GM10266 (cell line): ENCODE data around the gene MAU2.

ENCODE experiments used
- DNase-seq: peaks from one replicate; pipeline ENCODE4 v3.0.0; 2012; ENCODE audit errors: extremely low spot score
- TF ChIP-seq, protein P1 (sequence below): IDR thresholded peaks from 2 replicates; pipeline ENCODE4 v1.5.1; 2012; ENCODE audit warnings: mild to moderate bottlenecking, low read depth; ENCODE audit not compliant: control insufficient read depth, insufficient read depth; ENCODE audit errors: missing control alignments

Gene MAU2, protein sequence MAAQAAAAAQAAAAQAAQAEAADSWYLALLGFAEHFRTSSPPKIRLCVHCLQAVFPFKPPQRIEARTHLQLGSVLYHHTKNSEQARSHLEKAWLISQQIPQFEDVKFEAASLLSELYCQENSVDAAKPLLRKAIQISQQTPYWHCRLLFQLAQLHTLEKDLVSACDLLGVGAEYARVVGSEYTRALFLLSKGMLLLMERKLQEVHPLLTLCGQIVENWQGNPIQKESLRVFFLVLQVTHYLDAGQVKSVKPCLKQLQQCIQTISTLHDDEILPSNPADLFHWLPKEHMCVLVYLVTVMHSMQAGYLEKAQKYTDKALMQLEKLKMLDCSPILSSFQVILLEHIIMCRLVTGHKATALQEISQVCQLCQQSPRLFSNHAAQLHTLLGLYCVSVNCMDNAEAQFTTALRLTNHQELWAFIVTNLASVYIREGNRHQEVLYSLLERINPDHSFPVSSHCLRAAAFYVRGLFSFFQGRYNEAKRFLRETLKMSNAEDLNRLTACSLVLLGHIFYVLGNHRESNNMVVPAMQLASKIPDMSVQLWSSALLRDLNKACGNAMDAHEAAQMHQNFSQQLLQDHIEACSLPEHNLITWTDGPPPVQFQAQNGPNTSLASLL

DNA sequence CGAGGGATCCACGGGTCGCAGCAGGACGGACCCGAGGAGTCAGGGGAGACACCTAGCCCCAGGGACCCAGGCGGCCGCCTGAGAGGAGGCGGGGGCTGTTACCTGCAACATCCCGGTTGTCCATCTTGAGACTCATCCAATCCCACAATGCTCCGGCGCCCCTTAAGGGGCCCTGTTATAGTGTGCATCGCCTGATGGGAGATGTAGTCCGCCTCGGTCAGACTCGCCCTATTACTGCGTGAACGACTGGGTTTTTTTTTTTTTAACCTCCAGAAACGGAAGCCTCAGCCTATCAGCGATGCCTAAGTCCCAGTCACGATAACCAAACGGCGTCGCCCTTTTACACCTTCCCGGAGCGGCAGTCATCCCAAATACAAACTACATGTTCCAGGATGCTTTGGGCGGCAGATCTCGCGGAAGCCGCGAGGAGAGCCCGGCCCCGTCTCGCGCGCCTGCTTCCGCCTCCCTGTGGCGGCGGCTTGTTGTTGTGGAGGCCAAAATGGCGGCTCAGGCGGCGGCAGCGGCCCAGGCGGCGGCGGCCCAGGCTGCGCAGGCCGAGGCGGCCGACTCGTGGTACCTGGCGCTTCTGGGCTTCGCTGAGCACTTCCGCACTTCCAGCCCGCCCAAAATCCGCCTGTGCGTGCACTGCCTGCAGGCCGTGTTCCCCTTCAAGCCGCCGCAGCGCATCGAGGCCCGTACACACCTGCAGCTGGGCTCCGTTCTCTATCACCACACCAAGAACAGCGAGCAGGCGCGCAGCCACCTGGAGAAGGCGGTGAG is at the start of gene MAU2, which contains the start of gene SUGP1:
TSS of gene MAU2 (plus strand) at position 469 of the 780 bp plus-strand sequence. CDS start at position 500, 31 bp downstream.
TSS of gene SUGP1 (minus strand) at position 149 of the 780 bp plus-strand sequence. CDS start at position 136, 13 bp downstream.
- TF ChIP-seq, protein P1, sequence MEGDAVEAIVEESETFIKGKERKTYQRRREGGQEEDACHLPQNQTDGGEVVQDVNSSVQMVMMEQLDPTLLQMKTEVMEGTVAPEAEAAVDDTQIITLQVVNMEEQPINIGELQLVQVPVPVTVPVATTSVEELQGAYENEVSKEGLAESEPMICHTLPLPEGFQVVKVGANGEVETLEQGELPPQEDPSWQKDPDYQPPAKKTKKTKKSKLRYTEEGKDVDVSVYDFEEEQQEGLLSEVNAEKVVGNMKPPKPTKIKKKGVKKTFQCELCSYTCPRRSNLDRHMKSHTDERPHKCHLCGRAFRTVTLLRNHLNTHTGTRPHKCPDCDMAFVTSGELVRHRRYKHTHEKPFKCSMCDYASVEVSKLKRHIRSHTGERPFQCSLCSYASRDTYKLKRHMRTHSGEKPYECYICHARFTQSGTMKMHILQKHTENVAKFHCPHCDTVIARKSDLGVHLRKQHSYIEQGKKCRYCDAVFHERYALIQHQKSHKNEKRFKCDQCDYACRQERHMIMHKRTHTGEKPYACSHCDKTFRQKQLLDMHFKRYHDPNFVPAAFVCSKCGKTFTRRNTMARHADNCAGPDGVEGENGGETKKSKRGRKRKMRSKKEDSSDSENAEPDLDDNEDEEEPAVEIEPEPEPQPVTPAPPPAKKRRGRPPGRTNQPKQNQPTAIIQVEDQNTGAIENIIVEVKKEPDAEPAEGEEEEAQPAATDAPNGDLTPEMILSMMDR, result peak; percentile 23
- peak; percentile 97 for DNase-seq

DNA sequence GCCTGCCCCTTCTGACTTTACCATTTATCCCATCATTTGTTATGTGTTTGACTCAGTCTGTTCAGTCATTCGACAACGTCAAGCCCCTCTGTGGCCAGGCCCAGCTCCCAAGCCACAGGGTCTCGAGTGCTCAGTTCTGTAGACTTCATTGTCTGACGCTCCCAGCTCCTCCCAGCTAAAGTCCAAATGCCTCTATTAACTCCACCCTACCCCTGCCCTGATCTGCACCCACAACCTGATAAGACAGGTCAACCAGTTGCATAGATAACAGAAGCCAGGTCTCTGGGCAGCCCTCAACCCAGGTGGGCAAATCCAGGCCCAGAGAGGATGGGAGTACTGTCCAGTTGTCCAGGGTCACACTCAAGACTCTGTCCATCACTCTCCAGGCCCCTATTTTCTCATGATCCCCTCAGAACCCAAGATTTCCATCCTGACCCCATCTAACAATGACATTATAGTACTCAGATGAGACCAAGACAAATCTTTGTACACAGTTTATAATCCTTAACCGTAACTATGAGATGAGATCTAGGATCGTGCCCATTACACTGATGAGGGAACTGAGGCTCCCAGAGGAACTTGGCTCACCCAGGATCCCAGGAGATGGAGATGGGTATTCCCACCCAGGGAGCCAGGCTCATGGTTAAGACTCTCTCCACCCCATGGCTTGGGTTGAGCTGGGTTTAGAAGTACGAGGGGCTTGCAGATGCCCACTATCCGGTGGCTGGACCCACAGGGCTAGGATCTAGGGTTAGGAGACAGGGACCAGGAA is 48.6 kb upstream of the MAU2 start:
- TF ChIP-seq, protein P1, result no peak
- peak; percentile 29 for DNase-seq

DNA sequence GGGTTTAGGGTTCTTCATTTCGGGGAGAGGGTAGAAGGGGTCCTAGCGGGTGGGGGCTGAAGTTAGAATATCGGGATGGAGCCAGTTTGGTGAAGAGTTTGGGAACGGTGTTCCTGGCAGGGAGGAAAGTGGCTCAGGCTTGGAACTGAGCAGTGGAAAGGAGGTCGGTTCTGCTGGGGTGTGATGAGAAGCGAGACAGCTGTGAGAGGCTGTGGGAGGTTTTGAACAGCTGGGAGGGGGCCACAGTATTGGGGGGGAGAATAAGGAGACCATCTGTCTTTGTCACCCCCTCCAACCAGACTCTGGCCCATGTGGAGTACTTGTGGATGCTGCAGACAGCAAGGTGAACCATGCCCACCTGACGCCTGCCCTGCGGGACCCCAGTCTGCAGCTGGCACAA is 46.5 kb upstream of the MAU2 start:
- DNase-seq, result no peak
- TF ChIP-seq, protein P1, result no peak

DNA sequence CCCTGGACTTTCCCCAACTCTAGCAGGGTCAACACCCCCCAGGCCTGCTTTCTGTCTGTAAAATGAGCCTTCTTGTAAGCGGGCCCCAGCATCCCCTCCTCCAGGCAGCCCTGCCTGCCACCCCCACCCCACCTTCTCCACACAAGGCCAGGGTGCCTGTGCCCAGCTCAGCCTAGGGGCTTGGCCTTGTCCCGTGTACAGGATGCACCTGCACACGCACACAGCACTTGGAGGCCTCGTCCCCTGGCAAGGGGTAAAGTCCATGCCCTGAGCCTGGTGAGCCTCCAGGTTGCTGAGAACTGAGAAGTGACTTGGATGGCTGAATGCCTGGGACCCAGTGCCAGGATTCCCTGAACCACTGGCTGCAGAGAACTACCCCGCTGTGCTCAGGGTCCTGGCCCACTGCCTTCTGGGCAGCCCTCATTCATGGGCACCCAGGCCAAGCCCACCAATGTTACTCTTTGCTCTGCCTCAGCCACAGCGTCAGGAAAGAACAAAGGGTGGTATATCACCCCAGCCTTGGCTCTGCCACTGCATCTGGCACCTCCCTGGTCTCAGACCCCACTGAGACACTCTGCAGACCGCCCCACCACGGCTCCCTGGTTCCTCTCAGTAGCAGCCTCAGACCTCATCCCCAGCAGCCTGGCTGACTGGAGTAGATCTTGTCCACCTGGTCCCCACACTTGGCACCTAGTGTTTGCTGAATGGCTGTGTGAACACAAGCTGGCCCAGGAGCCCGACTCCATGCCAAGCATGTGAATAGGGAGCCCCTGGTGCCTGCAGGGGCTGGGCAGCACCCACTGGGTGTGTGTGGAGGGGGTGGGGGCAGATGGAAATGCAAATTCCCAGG is 45.7 kb upstream of the MAU2 start:
- TF ChIP-seq, protein P1, result no peak
- no peak for DNase-seq

DNA sequence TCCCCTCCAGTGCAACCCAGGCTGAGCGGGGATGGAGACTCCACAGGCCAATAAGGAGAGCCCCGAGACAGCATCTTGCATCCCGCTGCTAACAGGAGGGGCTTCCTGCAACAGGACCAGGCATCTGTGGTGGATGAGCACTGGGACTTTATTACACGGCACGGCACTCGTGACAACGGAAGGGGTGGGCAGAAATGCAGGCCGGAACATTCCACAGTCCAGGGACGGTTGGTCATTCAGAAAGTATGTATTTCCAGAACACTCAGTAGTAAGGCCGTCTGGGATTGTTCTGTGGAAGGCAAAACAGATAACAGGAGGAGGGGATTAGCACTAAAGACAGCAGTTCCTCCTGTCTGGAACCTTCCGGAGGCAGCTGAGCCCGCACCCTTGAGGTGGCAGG is 44.2 kb upstream of the MAU2 start:
- no peak for DNase-seq
- TF ChIP-seq, protein P1, result no peak

DNA sequence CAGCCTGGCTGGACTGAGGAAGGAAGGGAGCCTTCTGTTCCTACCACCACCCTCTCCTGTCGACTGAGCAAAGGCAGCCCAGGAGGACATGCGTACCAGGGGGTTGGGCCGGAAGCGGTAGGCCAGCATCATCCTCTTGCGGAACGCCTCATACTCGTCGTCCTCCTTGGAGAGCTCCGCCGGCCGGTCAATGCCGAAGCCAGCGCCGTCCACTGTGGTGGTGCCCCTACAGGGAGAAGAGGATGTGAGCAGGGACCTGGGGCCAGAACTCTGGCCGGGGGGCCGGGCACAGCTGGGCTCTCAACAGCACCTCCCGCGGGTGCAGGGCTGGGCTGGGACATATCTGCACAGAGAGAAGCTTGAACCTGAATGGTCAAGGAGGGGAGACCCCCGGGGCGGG is 43.8 kb upstream of the MAU2 start:
- TF ChIP-seq, protein P1, result no peak

More for the DNA sequence above, 43.8 kb upstream of the MAU2 start:
- no peak for DNase-seq
